HepG2 (cell line): Measurements from ENCODE around the gene LAMC1.

Experiments used
- GTF2F1 ChIP-seq: fragments of 150-350 bp; IDR thresholded peaks from 2 replicates; pipeline ENCODE4 v1.6.1; 2014; ENCODE audit warnings: low read length
- POLR2AphosphoS5 ChIP-seq: IDR thresholded peaks from 2 replicates; pipeline ENCODE4 v1.6.1; 2012; ENCODE audit warnings: low read depth, low read length
- REPIN1 ChIP-seq: sonication (generic); formaldehyde crosslinking; IDR thresholded peaks from 2 replicates; pipeline ENCODE4 v1.8.0; 2022; ENCODE audit warnings: missing genetic modification reagents, low read depth, mild to moderate bottlenecking, borderline replicate concordance
- ZBTB20 ChIP-seq: sonication (generic); formaldehyde crosslinking; IDR thresholded peaks from 2 replicates; pipeline ENCODE4 v1.8.1; 2023; ENCODE audit warnings: missing genetic modification reagents, low read depth, mild to moderate bottlenecking, borderline replicate concordance
- ZNF260 ChIP-seq: sonication (generic); formaldehyde crosslinking; IDR thresholded peaks from 2 replicates; pipeline ENCODE4 v1.4.0; 2020; ENCODE audit warnings: missing genetic modification reagents, low read depth, mild to moderate bottlenecking, borderline replicate concordance
- ZNF841 ChIP-seq: sonication (generic); formaldehyde crosslinking; IDR thresholded peaks from 2 replicates; pipeline ENCODE4 v1.8.1; 2023; ENCODE audit warnings: missing genetic modification reagents, borderline replicate concordance

GRCh38 chr1:183173828-183174227, 150.6 kb downstream of the LAMC1 start:
- TF ChIP-seq ZBTB20 (CRISPR knock-in tag) = no peak
- TF ChIP-seq ZNF841 (CRISPR knock-in tag) = no peak
- TF ChIP-seq GTF2F1 = no peak
- no peak for TF ChIP-seq POLR2AphosphoS5
- TF ChIP-seq ZNF260 (CRISPR knock-in tag) = no peak
- no peak for TF ChIP-seq REPIN1 (CRISPR knock-in tag)
